Heart right ventricle (tissue), 16 donors: ENCODE results near the gene SIRT3. TPM values are rescaled to one million over a fixed set of nuclear protein-coding genes. Genes with fewer than 3 reads are reported as not detected.

Source experiments
- ATAC-seq, 8 donors: fragments of 200-7000 bp; cut with Tn5 transposase; one replicate each; pipeline ENCODE4 v1.9.1; 2020; ENCODE audit warnings: mild to moderate bottlenecking in 8 of 8, moderate library complexity in 8 of 8, moderate number of reproducible peaks in 1 of 8
- DNase-seq, 2 donors: peaks; one replicate each; pipeline ENCODE4 v3.0.0-alpha.2; 2020
- H3K27ac ChIP-seq, 10 donors: fragments of 200-600 bp; sonication (generic) in 2 of 10; one replicate each; pipeline versions ENCODE4 v1.5.0 to v1.8.0; 2020 to 2022; ENCODE audit warnings: mild to moderate bottlenecking in 3 of 10
- H3K27me3 ChIP-seq, 7 donors: fragments of 200-600 bp; one replicate each; pipeline ENCODE4 v1.8.0; 2021 to 2022; ENCODE audit warnings: mild to moderate bottlenecking in 2 of 7
- H3K36me3 ChIP-seq, 9 donors: fragments of 200-600 bp; sonication (generic) in 1 of 9; one replicate each; pipeline versions ENCODE4 v1.5.0 to v1.8.0; 2020 to 2022; ENCODE audit warnings: mild to moderate bottlenecking in 2 of 9
- H3K4me1 ChIP-seq, 9 donors: fragments of 200-600 bp; sonication (generic) in 1 of 9; one replicate each; pipeline versions ENCODE4 v1.5.0 to v1.8.0; 2020 to 2022; ENCODE audit warnings: mild to moderate bottlenecking in 4 of 9
- H3K4me3 ChIP-seq, 10 donors: fragments of 200-600 bp; sonication (generic) in 2 of 10; one replicate each; pipeline versions ENCODE4 v1.5.0 to v1.8.0; 2020 to 2022; ENCODE audit warnings: mild to moderate bottlenecking in 7 of 10, moderate library complexity in 2 of 10
- H3K9me3 ChIP-seq, 11 donors: fragments of 200-600 bp in 10 of 11; sonication (generic) in 2 of 11; one replicate each; pipeline versions ENCODE4 v1.5.0 to v1.8.0; 2013 to 2022; ENCODE audit warnings: mild to moderate bottlenecking in 2 of 11, control low read depth in 1 of 11, moderate library complexity in 1 of 11
- WGBS, 2 donors: extraction: QIAGEN DNeasy Blood & Tissue Kit; methylation state at CpG; one replicate each; pipeline ENCODE4 v1.1.7; 2013; ENCODE audit warnings: inconsistent platforms in 1 of 2; 5-methylcytosine and 5-hydroxymethylcytosine counted together
- intact Hi-C, 10 donors: fragments of 100-400 bp; cut with DNase I; formaldehyde crosslinking; loops; one replicate each; pipeline versions ENCODE4 v1.11.1 to v1.14.2; 2022
- polyA plus RNA-seq, 2 donors: library from polyadenylated mRNA; stranded (reverse); fragments of 200-250 nt; gene quantifications; one replicate each; pipeline ENCODE4 v1.2.3, GENCODE V29; 2013
- total RNA-seq, 10 donors: library from RNA; stranded (reverse); fragmentation: NEBNext Ultra II Directional in 3 of 10; extraction: Animal tissue kit (Norgen Biotek cat#: 25700) in 3 of 10; gene quantifications; one replicate each; pipeline versions ENCODE4 v1.2.1 to v1.2.4, GENCODE V29; 2021 to 2023
- TF ChIP-seq, protein P1 (sequence below), 9 donors: fragments of 200-600 bp; sonication (generic) in 2 of 9; IDR thresholded peaks; one replicate each; pipeline versions ENCODE4 v1.5.0 to v1.8.0; 2021 to 2022; ENCODE audit warnings: antibody characterized with exemption in 9 of 9, mild to moderate bottlenecking in 5 of 9, moderate library complexity in 1 of 9
- donor health status: Arrhythmogenic right ventricular cardiomyopathy.
- donor health status: ischemic (EF 13 %, LVEDD 7.1; RV severe dilation, severe dysfunction).
- donor health status: healthy with polysubstance abuse.
- donor health status: DM: no; HTN: yes; CAD: no.
- donor health status: DM: no; HTN: no; CAD: no.
- donor health status: ischemic (EF 25% LVEDD 6.9; RV normal size, moderate dysfunction).
- donor health status: ischemic (EF 25% LVEDD 5.7; RV mildly dilated, moderate dysfunction).
- donor health status: healthy.
- donor health status: DM: yes; HTN: yes; CAD: no.
- donor health status: Ischemic cardiomyopathy.
- donor health status: ischemic (EF 35%, LVEDD 5.7; RV mildly dilated, moderate dysfunction).
- donor health status: nonischemic (EF 11% LVEDD 7.7; RV severe dilation, severe dysfunction).
- donor health status: DM: yes; HTN: yes; CAD: no.
- donor health status: PGD.
- donor health status: ischemic (EF 29% LVEDD 5.4; RV normal size, mild dysfunction).
- donor health status: nonischemic (EF 23%, LVEDD 6.1; RV moderate dilation, normal function).

The SIRT3 gene
- total and polyA plus RNA-seq, 12 donors, result 18.5 to 50.2 (median 34.9) TPM

DNA sequence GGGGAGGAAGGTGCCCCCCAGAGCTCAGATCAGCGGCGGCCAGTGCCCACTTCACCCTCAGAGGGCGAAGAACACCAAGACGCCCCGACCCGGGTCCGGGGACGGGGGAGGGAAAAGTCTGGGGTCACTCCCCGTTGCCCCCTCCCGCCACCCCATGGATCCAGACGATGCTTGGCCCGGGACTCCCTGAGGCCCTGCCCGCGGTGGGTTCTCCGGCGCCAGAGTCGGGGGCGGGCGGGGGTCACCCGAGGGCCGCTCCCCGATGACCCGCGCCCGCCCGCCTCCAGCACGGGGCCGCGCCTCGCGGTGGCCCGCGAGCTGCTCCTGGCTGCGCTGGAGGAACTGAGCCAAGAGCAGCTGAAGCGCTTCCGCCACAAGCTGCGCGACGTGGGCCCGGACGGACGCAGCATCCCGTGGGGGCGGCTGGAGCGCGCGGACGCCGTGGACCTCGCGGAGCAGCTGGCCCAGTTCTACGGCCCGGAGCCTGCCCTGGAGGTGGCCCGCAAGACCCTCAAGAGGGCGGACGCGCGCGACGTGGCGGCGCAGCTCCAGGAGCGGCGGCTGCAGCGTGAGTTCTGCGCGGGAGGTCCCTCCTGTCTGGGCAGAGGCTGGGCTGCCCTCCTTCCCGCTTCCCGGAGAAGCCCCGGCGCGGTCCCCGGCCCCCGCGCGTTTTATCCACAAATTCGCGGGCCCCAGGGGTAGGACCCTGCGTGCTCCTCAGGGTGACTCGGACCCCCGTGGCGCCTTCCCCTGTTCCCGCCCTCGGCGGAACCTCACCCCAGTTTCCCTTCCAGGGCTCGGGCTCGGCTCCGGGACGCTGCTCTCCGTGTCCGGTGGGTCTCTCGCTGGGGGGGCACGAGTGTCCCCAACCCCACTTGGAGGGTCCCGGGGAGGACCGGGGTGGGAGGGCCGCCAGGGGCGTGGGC lies 43.2 kb upstream of the SIRT3 start:
- peak in 6 of 8 donors; percentile 11 to 35 (median 26) for ATAC-seq
- peaks cover 5 to 35% (median 26%) of the 10 kb centered on the region in 9 donors for H3K4me1 ChIP-seq
- peak in 1 of 2 donors; percentile 3 for DNase-seq
- intact Hi-C loops, result no loop called here
- H3K9me3 ChIP-seq, result peaks cover 0 to 3% (median 0%) of the 10 kb centered on the region in 11 donors
- H3K4me3 ChIP-seq, result peak overlapping the region in 9 of 10 donors; percentile 19 to 46 (median 26)
- no peaks in the 10 kb centered on the region for H3K36me3 ChIP-seq
- H3K27ac ChIP-seq, result peak overlapping the region in 1 of 10 donors; percentile 61
- 12 to 13% methylated on average over 87 to 97 of the region's 97 CpGs for WGBS, 2 donors
- H3K27me3 ChIP-seq, result peaks cover 33 to 88% (median 75%) of the 10 kb centered on the region in 7 donors
- TF ChIP-seq, protein P1, sequence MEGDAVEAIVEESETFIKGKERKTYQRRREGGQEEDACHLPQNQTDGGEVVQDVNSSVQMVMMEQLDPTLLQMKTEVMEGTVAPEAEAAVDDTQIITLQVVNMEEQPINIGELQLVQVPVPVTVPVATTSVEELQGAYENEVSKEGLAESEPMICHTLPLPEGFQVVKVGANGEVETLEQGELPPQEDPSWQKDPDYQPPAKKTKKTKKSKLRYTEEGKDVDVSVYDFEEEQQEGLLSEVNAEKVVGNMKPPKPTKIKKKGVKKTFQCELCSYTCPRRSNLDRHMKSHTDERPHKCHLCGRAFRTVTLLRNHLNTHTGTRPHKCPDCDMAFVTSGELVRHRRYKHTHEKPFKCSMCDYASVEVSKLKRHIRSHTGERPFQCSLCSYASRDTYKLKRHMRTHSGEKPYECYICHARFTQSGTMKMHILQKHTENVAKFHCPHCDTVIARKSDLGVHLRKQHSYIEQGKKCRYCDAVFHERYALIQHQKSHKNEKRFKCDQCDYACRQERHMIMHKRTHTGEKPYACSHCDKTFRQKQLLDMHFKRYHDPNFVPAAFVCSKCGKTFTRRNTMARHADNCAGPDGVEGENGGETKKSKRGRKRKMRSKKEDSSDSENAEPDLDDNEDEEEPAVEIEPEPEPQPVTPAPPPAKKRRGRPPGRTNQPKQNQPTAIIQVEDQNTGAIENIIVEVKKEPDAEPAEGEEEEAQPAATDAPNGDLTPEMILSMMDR (IDR thresholded peaks at IDR 0.05), result no peak

- peak within 1 kb of the TSS in 9 of 10 donors; percentile 19 to 46 (median 26) for H3K4me3 ChIP-seq
- intact Hi-C loops, result no loop called here
- peaks cover 0 to 3% (median 0%) of the 10 kb centered on the region in 11 donors for H3K9me3 ChIP-seq
- peak within 1 kb of the TSS in 1 of 10 donors; percentile 61 for H3K27ac ChIP-seq
- H3K36me3 ChIP-seq, result no peaks in the 10 kb centered on the region
- DNase-seq, result peak in 1 of 2 donors; percentile 2
- TF ChIP-seq, protein P1 (IDR thresholded peaks at IDR 0.05), result no peak
- ATAC-seq, result no peak
- peaks cover 33 to 78% (median 65%) of the 10 kb centered on the region in 7 donors for H3K27me3 ChIP-seq
- H3K4me1 ChIP-seq, result peaks cover 5 to 35% (median 26%) of the 10 kb centered on the region in 9 donors
- 76 to 77% methylated on average over 21 of the region's 21 CpGs for WGBS, 2 donors
These were observed 42.1 kb upstream of the SIRT3 start, which contains the start of gene NLRP6 for GRCh38 chr11:278001-278951. Gene NLRP6, plus strand, starts transcription at chr11:278407. Its CDS starts 163 bp downstream, at chr11:278570.

- Histone ChIP-seq H3K9me3 (peaks cover 0 to 3% (median 0%) of the 10 kb centered on the region in 11 donors), H3K27ac (no peak overlapping the region), H3K4me1 (peaks cover 5 to 28% (median 24%) of the 10 kb centered on the region in 9 donors), H3K4me3 (no peak overlapping the region), H3K36me3 (no peaks in the 10 kb centered on the region), H3K27me3 (peaks cover 27 to 65% (median 48%) of the 10 kb centered on the region in 7 donors)
- DNase-seq (no peak), ATAC-seq (no peak)
- TF ChIP-seq, protein P1 (IDR thresholded peaks at IDR 0.05), result no peak
- intact Hi-C loops, result no loop called here
These were observed 40.1 kb upstream of the SIRT3 start for GRCh38 chr11:276219-276618.

- Histone ChIP-seq H3K4me3 (no peak overlapping the region), H3K9me3 (peaks cover 0 to 3% (median 0%) of the 10 kb centered on the region in 11 donors), H3K36me3 (no peaks in the 10 kb centered on the region), H3K27me3 (peaks cover 0 to 55% (median 26%) of the 10 kb centered on the region in 7 donors), H3K27ac (no peak overlapping the region), H3K4me1 (peaks cover 0 to 29% (median 0%) of the 10 kb centered on the region in 9 donors)
- ATAC-seq (no peak), DNase-seq (no peak)
- TF ChIP-seq, protein P1 (IDR thresholded peaks at IDR 0.05), result no peak
- intact Hi-C loops, result no loop called here
- 72 to 80% methylated on average over 6 of the region's 6 CpGs for WGBS, 2 donors
These were observed 36.7 kb upstream of the SIRT3 start for GRCh38 chr11:272931-273198.
